AG08396 (cell line): Measurements from ENCODE around the gene KLHL20.
"Not testable (repeated sequence)": the region's sequence is repeated elsewhere in the genome, so short reads cannot be mapped to it uniquely, and the experiment has no call there.

Experiments used
- DNase-seq: peaks from one replicate; pipeline ENCODE4 v3.0.0; 2012; ENCODE audit warnings: low spot score, mixed read lengths

The KLHL20 gene

GRCh38 chr1:173749137-173749536, 34.4 kb downstream of the KLHL20 start:
- no peak for DNase-seq

GRCh38 chr1:173753830-173754229, 39.0 kb downstream of the KLHL20 start:
- no peak for DNase-seq

DNA sequence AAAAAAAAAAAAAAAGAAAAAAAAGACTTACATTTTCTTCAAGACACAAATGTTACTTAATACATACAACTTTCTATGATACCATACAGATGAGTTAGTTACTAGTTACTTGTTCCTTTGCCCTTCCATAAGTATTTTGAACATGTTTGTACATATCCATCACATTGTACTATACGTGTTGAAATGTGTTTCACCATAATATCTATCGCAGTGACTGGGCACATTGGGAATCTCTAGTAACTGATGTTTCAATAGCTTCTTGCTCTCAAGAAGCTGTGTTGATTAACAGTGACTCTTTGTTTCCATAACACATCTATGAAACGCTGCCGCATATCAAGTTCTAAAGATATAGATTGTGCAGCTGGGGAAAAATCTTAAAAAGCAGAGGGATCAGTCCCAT, 42.9 kb downstream of the KLHL20 start:
- no peak for DNase-seq

DNA sequence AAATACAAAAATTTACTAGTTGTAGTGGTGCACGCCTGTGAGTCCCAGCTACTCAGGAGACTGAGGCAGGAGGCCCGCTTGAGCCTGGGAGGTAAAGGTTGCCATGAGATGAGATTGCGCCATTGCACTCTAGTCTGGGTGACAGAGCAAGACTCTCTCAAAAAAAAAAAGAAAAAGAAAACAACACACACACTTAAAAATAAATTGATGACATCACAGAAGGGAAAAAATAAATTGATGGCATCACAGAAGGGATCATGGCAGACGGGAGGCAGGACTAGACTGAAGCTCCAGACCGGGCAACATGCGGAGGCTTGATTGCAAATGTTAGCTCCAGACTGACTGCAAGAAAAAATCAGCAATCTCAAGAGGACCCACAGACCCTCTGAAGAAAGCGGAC, 43.3 kb downstream of the KLHL20 start:
- DNase-seq, result no peak

DNA sequence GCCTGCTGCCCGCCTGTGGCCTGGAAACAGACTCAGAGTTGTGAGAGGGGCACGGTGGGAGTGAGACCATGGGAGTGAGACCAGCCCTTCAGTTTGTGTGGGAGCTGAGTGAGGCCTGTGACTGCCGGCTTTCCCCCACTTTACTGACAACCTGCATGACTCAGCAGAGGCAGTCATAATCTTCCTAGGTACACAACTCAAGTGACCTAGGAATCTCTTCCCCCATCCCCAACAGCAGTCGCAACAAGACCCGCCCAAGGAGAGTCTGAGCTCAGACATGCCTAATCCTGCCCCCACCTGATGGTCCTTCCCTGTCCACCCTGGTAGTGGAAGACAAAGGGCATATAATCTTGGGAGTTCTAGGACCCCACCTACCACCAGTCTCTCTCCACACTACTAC, 44.2 kb downstream of the KLHL20 start:
- no peak for DNase-seq

DNA sequence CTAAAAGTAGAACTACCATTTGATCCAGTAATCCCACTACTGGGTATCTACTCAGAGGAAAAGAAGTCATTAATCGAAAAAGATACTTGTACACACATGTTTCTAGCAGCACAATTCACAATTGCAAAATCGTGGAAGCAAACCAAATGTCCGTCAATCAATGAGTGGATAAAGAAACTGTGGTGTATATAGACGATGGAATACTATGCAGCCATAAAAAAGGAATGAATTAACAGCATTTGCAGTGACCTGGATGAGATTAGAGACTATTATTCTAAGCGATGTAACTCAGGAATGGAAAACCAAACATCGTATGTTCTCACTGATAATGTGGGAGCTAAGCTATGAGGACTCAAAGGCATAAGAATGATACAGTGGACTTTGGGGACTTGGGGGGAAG, 49.5 kb downstream of the KLHL20 start:
- not testable (repeated sequence) for DNase-seq

DNA sequence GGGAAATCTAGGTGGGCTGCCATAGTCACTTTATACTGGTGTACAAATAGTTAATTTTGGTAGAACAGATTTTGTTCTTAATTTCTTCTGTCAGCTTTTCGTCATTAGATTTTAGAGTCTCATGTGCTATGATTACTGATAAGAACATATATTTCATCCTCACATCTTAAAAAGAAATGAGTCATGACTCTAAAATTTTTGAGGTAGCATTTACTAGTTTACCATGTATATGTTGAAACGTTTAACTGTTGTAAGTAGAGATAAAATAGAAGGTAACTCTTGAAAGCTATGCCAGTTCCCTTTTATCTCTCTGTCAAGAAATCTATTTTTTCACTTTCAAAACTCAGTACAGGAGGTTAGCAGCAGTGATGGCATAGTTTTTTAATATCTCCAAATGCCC, 53.4 kb downstream of the KLHL20 start:
- DNase-seq, result no peak

GRCh38 chr1:173768827-173769226, 54.0 kb downstream of the KLHL20 start:
- DNase-seq, result no peak

- not testable (repeated sequence) for DNase-seq
Measured at GRCh38 chr1:173770330-173770729, 55.5 kb downstream of the KLHL20 start.

DNA sequence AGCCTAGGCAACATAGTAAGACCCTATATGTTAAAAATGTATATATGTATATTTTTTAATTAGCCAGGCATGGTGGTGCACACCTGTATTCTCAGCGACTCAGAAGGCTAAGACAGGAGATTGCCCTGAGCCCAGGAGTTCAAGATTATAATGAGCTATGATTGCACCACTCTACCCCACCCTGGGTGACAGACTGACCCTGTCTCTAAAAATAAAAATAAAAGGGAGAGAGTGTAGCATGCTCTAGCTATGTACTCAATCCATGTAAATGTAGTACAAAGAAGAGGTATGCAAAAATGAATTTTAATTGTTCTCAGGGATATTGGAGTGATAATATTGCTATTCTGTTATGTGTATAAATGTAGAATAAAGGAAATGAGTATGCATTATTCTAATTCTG, 56.8 kb downstream of the KLHL20 start:
- no peak for DNase-seq

- no peak for DNase-seq
Measured at GRCh38 chr1:173775578-173776226, 60.9 kb downstream of the KLHL20 start.

GRCh38 chr1:173779936-173780335, 65.2 kb downstream of the KLHL20 start:
- no peak for DNase-seq

GRCh38 chr1:173784997-173785396, 70.2 kb downstream of the KLHL20 start:
- no peak for DNase-seq

GRCh38 chr1:173789841-173790240, 75.1 kb downstream of the KLHL20 start:
- no peak for DNase-seq

- DNase-seq, result no peak
Measured at GRCh38 chr1:173798078-173798477, 83.3 kb downstream of the KLHL20 start.

DNA sequence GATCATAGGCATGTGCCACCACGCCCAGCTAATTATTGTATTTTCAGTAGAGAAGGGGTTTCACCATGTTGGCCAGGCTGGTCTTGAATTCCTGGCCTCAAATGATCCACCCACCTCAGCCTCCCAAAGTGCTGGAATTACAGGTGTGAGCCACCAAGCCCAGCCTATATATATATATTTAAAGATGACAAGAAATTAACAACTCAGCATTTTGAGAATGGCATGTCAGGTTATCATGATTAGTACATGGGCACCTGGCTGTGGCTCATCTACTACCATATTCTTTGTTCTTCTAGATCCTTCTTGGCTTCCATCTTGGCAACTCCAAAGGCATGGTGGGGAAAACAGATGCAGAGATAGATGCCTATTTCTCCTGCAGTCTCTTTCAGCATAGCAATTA, 85.2 kb downstream of the KLHL20 start:
- not testable (repeated sequence) for DNase-seq

- no peak for DNase-seq
Measured at GRCh38 chr1:173802961-173803360, 88.2 kb downstream of the KLHL20 start.

DNA sequence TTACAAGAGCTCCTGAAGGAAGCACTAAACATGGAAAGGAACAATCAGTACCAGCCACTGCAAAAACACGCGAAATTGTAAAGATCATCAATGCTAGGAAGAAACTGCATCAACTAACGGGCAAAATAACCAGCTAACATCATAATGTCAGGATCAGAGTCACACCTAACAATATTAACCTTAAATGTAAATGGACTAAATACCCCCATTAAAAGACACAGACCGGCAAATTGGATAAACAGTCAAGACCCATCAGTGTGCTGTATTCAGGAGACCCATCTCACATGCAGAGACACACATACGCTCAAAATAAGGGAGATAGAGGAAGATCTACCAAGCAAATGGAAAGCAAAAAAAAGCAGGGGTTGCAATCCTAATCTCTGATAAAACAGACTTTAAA, 98.9 kb downstream of the KLHL20 start:
- not testable (repeated sequence) for DNase-seq

DNA sequence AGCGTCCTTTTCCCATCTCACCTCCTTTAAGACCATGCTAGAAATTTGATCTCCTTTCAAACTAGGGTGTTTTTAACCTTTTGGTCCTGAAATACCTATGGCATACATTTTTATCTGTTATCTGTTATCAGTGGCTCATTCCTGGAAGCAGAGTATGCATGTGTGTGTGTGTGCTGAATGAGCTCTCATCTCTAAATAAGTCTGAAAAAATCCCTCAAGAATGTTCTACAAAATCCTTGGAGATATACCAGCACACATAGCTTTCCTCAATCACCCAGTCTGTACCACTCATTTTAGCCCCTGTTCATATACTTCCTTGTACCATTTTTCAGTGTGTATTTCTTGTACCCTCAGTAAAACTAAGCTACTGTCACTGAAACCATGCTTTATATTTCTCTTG, 103.7 kb downstream of the KLHL20 start:
- no peak for DNase-seq

- DNase-seq, result no peak
Measured at GRCh38 chr1:173821680-173822079, 106.9 kb downstream of the KLHL20 start.

DNA sequence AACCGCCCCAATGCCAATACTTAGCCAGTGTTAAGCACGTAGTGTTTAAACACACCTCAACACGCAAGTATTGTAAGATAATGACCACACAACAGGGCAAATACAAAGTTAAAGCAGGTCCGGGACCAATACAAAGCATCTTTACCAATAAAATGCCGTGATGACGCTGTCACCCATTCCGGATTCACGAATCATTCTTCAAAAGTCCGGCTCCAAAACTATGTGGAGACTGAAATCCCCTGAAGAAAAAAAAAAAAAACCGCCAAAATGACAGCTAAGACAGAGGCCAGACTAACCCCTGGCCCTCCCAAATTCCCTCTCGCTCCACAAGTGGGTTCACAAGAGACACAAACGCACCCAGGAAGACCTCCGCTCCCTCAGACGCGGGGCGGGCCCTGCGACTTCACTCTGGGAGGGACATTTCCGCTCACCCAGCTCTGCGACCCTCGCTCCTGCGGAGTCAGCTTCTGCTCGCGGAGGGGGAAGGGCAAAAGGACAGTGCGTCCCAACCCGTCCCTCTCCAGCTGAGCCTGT, 109.1 kb downstream of the KLHL20 start:
- DNase-seq, result no peak

DNA sequence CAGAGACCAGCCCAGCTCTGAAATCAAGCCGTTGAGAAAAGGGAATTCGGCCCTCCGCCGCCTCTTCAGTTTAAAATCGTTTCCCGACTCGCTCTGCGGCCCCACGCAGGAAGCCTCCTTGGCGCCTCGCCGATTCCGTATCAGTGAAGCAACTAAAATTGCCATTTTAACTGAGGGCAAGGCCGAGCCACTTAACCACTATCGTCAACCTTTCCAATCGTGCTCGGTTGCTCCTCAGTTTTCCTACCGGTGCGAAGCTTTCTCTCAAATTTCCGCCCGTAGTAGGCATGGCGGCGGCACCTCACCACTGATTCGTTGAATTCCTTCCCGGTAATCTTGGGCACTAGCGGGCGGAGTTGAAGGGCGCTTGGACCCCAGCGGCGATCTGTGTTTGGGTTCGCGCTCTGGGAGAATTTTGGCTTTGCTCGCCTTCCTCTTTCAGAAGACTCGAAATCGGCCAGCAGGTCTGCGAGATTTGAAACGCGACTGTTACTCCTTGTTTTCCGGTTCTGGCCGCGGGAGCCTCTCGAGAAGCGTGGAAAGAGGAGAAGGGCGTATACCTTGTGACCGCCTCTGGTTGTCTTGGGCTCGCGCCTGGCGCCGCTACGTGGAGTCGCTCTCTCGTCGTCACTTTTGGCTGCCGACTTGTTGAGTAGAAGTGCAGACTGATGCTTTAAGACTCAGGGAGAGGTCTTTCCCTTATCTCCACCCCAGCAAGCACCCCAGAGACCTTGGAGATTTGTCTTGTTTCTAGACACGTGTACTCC, 109.7 kb downstream of the KLHL20 start, which contains the start of the genes CENPL and DARS2:
Gene CENPL, minus strand, starts transcription at position 569 of the 767 bp plus-strand sequence. CDS start 13,584 bp downstream, outside the sequence.
Gene DARS2, plus strand, starts transcription at position 359 of the 767 bp plus-strand sequence. CDS start 557 bp downstream, outside the sequence.
- DNase-seq, result peak; percentile 90

DNA sequence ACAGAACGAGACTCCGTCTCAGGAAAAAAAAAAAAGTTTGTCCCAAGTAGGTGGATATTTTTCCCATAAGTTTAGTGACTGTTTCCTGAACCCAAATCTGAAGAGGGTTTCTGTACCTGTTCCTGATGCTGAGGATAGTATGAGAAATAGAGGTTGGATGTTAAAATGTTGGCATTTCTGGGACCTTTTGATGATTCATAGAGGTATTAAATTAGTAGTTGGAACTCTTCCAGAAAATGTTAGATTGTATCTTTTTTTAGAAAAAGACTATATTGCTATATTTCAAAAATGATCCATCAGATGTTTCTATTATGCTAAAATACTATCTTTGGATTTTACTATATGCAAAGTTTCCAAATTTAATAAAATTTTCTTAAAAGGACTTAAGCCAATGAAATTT, 112.8 kb downstream of the KLHL20 start:
- no peak for DNase-seq
